Measurements from ENCODE around the gene MYH6. TPM values are rescaled to one million over a fixed set of nuclear protein-coding genes. Genes with fewer than 3 reads are reported as not detected.

MYH6 gene
- total RNA-seq, 1 experiment from 2014 or later = not detected

GRCh38 chr14:23441076-23441475 is 33.0 kb upstream of the MYH6 start:
- H3K4me1 ChIP-seq = peaks cover 55% of the 10 kb centered on the region

GRCh38 chr14:23439107-23439835 is 31.2 kb upstream of the MYH6 start:
- H3K4me3 ChIP-seq = no peak overlapping the region
- peak overlapping the region; percentile 85 for H3K27ac ChIP-seq
- no peaks in the 10 kb centered on the region for H3K9me3 ChIP-seq (replicated peaks)
- no peak for DNase-seq
- H3K4me1 ChIP-seq = peaks cover 62% of the 10 kb centered on the region
- no peaks in the 10 kb centered on the region for H3K27me3 ChIP-seq
- H3K36me3 ChIP-seq = no peaks in the 10 kb centered on the region

More at GRCh38 chr14:23441076-23441475, 33.0 kb upstream of the MYH6 start:
- Histone ChIP-seq H3K4me3 (no peak overlapping the region), H3K36me3 (no peaks in the 10 kb centered on the region), H3K27me3 (no peaks in the 10 kb centered on the region), H3K9me3 (replicated peaks) (no peaks in the 10 kb centered on the region), H3K27ac (no peak overlapping the region)
- peak in 1 of 2 experiments; percentile 33 for DNase-seq

- H3K9me3 ChIP-seq (replicated peaks) = no peaks in the 10 kb centered on the region
- H3K36me3 ChIP-seq = no peaks in the 10 kb centered on the region
- H3K4me1 ChIP-seq = peaks cover 52% of the 10 kb centered on the region
- H3K27ac ChIP-seq = peak overlapping the region; percentile 85
- peak overlapping the region; percentile 35 for H3K4me3 ChIP-seq
- peak; percentile 92 to 96 for DNase-seq
- no peaks in the 10 kb centered on the region for H3K27me3 ChIP-seq
Observed at GRCh38 chr14:23438101-23438971, 30.3 kb upstream of the MYH6 start.

GRCh38 chr14:23437133-23438100 is 29.3 kb upstream of the MYH6 start:
- Histone ChIP-seq H3K27me3 (no peaks in the 10 kb centered on the region), H3K9me3 (replicated peaks) (no peaks in the 10 kb centered on the region), H3K4me1 (peaks cover 49% of the 10 kb centered on the region), H3K36me3 (no peaks in the 10 kb centered on the region), H3K27ac (peak overlapping the region; percentile 85), H3K4me3 (peak overlapping the region; percentile 35; the same call in 1 of the 2 replicates)
- peak in 1 of 2 experiments; percentile 61 for DNase-seq

- H3K27me3 ChIP-seq = no peaks in the 10 kb centered on the region
- peak overlapping the region; percentile 50 for H3K27ac ChIP-seq
- H3K4me1 ChIP-seq = peaks cover 49% of the 10 kb centered on the region
- DNase-seq = peak in 1 of 2 experiments; percentile 16
- no peaks in the 10 kb centered on the region for H3K36me3 ChIP-seq
- H3K9me3 ChIP-seq (replicated peaks) = no peaks in the 10 kb centered on the region
- no peak overlapping the region for H3K4me3 ChIP-seq
Observed at GRCh38 chr14:23436327-23437132, 28.5 kb upstream of the MYH6 start.

- H3K27ac ChIP-seq = peak within 1 kb of the TSS; percentile 50
- H3K36me3 ChIP-seq = no peaks in the 10 kb centered on the region
- no peak within 1 kb of the TSS for H3K4me3 ChIP-seq
- no peaks in the 10 kb centered on the region for H3K27me3 ChIP-seq
- H3K4me1 ChIP-seq = peaks cover 47% of the 10 kb centered on the region
- peak; percentile 53 to 62 for DNase-seq
- H3K9me3 ChIP-seq (replicated peaks) = no peaks in the 10 kb centered on the region
Observed at GRCh38 chr14:23435543-23436326, 27.7 kb upstream of the MYH6 start, which contains the start of gene MYH7. TSS of gene MYH7 (minus strand) at chr14:23435660. CDS start at chr14:23433732, 1,928 bp downstream.

GRCh38 chr14:23434488-23435222 is 26.6 kb upstream of the MYH6 start:
- Histone ChIP-seq H3K36me3 (no peaks in the 10 kb centered on the region), H3K4me3 (no peak overlapping the region), H3K27ac (no peak overlapping the region), H3K4me1 (peaks cover 46% of the 10 kb centered on the region), H3K9me3 (replicated peaks) (no peaks in the 10 kb centered on the region), H3K27me3 (no peaks in the 10 kb centered on the region)
- DNase-seq = no peak

- Histone ChIP-seq H3K4me1 (peaks cover 37% of the 10 kb centered on the region), H3K9me3 (replicated peaks) (no peaks in the 10 kb centered on the region), H3K27me3 (no peaks in the 10 kb centered on the region), H3K36me3 (no peaks in the 10 kb centered on the region), H3K4me3 (no peak overlapping the region), H3K27ac (no peak overlapping the region)
- no peak for DNase-seq
Observed at GRCh38 chr14:23433457-23433856, 25.4 kb upstream of the MYH6 start.

GRCh38 chr14:23432946-23433345 is 24.9 kb upstream of the MYH6 start:
- H3K9me3 ChIP-seq (replicated peaks) = no peaks in the 10 kb centered on the region
- H3K36me3 ChIP-seq = no peaks in the 10 kb centered on the region
- no peak for DNase-seq
- H3K4me3 ChIP-seq = no peak overlapping the region
- H3K27me3 ChIP-seq = no peaks in the 10 kb centered on the region
- no peak overlapping the region for H3K27ac ChIP-seq
- peaks cover 32% of the 10 kb centered on the region for H3K4me1 ChIP-seq

GRCh38 chr14:23432102-23432925 is 24.2 kb upstream of the MYH6 start:
- Histone ChIP-seq H3K4me1 (peaks cover 26% of the 10 kb centered on the region), H3K27ac (no peak overlapping the region), H3K27me3 (no peaks in the 10 kb centered on the region), H3K4me3 (no peak overlapping the region), H3K9me3 (replicated peaks) (no peaks in the 10 kb centered on the region), H3K36me3 (no peaks in the 10 kb centered on the region)
- DNase-seq = no peak

- no peak overlapping the region for H3K27ac ChIP-seq
- H3K4me1 ChIP-seq = peaks cover 18% of the 10 kb centered on the region
- no peak overlapping the region for H3K4me3 ChIP-seq
- no peaks in the 10 kb centered on the region for H3K36me3 ChIP-seq
- no peaks in the 10 kb centered on the region for H3K9me3 ChIP-seq (replicated peaks)
- no peak for DNase-seq
- H3K27me3 ChIP-seq = no peaks in the 10 kb centered on the region
Observed at GRCh38 chr14:23431486-23431885, 23.4 kb upstream of the MYH6 start.

- H3K9me3 ChIP-seq (replicated peaks) = no peaks in the 10 kb centered on the region
- H3K4me3 ChIP-seq = no peak overlapping the region
- peaks cover 10% of the 10 kb centered on the region for H3K4me1 ChIP-seq
- no peak overlapping the region for H3K27ac ChIP-seq
- H3K27me3 ChIP-seq = no peaks in the 10 kb centered on the region
- H3K36me3 ChIP-seq = no peaks in the 10 kb centered on the region
- DNase-seq = peak; percentile 57 to 65
Observed at GRCh38 chr14:23430723-23431085, 22.6 kb upstream of the MYH6 start.

All from SJCRH30 (cell line).